Nephron (organoid): ENCODE measurements around the gene SLC12A8.

Source experiments
- H3K27ac Mint-ChIP-seq, 3 experiments: 2 replicates each; pipeline ENCODE4 v1.8.0; 2020; ENCODE audit warnings: mixed read lengths in 3 of 3, mild to moderate bottlenecking in 2 of 3, moderate library complexity in 1 of 3
- H3K27me3 Mint-ChIP-seq: 2 replicates; pipeline ENCODE4 v1.8.0; 2021; ENCODE audit warnings: low read depth, mild to moderate bottlenecking, moderate library complexity, mixed read lengths
- H3K36me3 Mint-ChIP-seq: 2 replicates; pipeline ENCODE4 v1.8.0; 2020; ENCODE audit warnings: low read depth, mixed read lengths
- H3K4me1 Mint-ChIP-seq: 2 replicates; pipeline ENCODE4 v1.8.0; 2020; ENCODE audit warnings: mixed read lengths
- H3K4me3 Mint-ChIP-seq, 3 experiments: 2 replicates each; pipeline ENCODE4 v1.8.0; 2020; ENCODE audit warnings: mild to moderate bottlenecking in 3 of 3, mixed read lengths in 3 of 3, moderate library complexity in 2 of 3
- H3K9me3 Mint-ChIP-seq: 2 replicates; pipeline ENCODE4 v1.8.0; 2020; ENCODE audit warnings: mixed read lengths
- CTCF ChIP-seq, 3 experiments: fragments of 200-600 bp; sonication (generic); IDR thresholded peaks; one replicate each; pipeline ENCODE4 v1.5.0; 2021; ENCODE audit warnings: antibody characterized with exemption in 3 of 3; ENCODE audit not compliant: unreplicated experiment in 3 of 3

Gene SLC12A8

GRCh38 chr3:125163739-125164601, 48.6 kb downstream of the SLC12A8 start:
- peaks cover 26% of the 10 kb centered on the region for H3K4me1 Mint-ChIP-seq
- no peak overlapping the region for H3K27ac Mint-ChIP-seq
- peaks cover 6% of the 10 kb centered on the region for H3K27me3 Mint-ChIP-seq
- H3K36me3 Mint-ChIP-seq = no peaks in the 10 kb centered on the region
- no peak overlapping the region for H3K4me3 Mint-ChIP-seq
- H3K9me3 Mint-ChIP-seq = no peaks in the 10 kb centered on the region
- TF ChIP-seq CTCF (IDR thresholded peaks at IDR 0.05; ENCODE audit: unreplicated experiment in 3 of 3) = no peak

GRCh38 chr3:125161607-125162219, 50.8 kb downstream of the SLC12A8 start:
- H3K27ac Mint-ChIP-seq = peak overlapping the region; percentile 46 to 80 (median 71)
- no peak for TF ChIP-seq CTCF (IDR thresholded peaks at IDR 0.05; ENCODE audit: unreplicated experiment in 3 of 3)
- peaks cover 27% of the 10 kb centered on the region for H3K4me1 Mint-ChIP-seq
- H3K36me3 Mint-ChIP-seq = no peaks in the 10 kb centered on the region
- peaks cover 6% of the 10 kb centered on the region for H3K27me3 Mint-ChIP-seq
- no peaks in the 10 kb centered on the region for H3K9me3 Mint-ChIP-seq
- H3K4me3 Mint-ChIP-seq = no peak overlapping the region

GRCh38 chr3:125160606-125161371, 51.8 kb downstream of the SLC12A8 start:
- peak overlapping the region; percentile 46 to 80 (median 71) for H3K27ac Mint-ChIP-seq
- H3K36me3 Mint-ChIP-seq = no peaks in the 10 kb centered on the region
- peaks cover 6% of the 10 kb centered on the region for H3K27me3 Mint-ChIP-seq
- no peak for TF ChIP-seq CTCF (IDR thresholded peaks at IDR 0.05; ENCODE audit: unreplicated experiment in 3 of 3)
- H3K4me1 Mint-ChIP-seq = peaks cover 29% of the 10 kb centered on the region
- H3K9me3 Mint-ChIP-seq = no peaks in the 10 kb centered on the region
- H3K4me3 Mint-ChIP-seq = no peak overlapping the region

GRCh38 chr3:125157183-125157582, 55.4 kb downstream of the SLC12A8 start:
- no peak overlapping the region for H3K27ac Mint-ChIP-seq
- peaks cover 30% of the 10 kb centered on the region for H3K4me1 Mint-ChIP-seq
- H3K27me3 Mint-ChIP-seq = peaks cover 4% of the 10 kb centered on the region
- no peak overlapping the region for H3K4me3 Mint-ChIP-seq
- H3K36me3 Mint-ChIP-seq = no peaks in the 10 kb centered on the region
- no peaks in the 10 kb centered on the region for H3K9me3 Mint-ChIP-seq
- TF ChIP-seq CTCF (IDR thresholded peaks at IDR 0.05; ENCODE audit: unreplicated experiment in 3 of 3) = no peak

GRCh38 chr3:125156456-125156855, 56.1 kb downstream of the SLC12A8 start:
- Mint-ChIP-seq H3K4me1 (peaks cover 23% of the 10 kb centered on the region), H3K27me3 (no peaks in the 10 kb centered on the region), H3K4me3 (no peak overlapping the region), H3K27ac (peak overlapping the region in 1 of 3 experiments; percentile 17), H3K9me3 (no peaks in the 10 kb centered on the region), H3K36me3 (no peaks in the 10 kb centered on the region)
- TF ChIP-seq CTCF (IDR thresholded peaks at IDR 0.05; ENCODE audit: unreplicated experiment in 3 of 3) = no peak
